Psoas muscle (tissue), 8 donors: Measurements from ENCODE around the gene ZNF469. TPM values are rescaled to one million over a fixed set of nuclear protein-coding genes. Genes with fewer than 3 reads are reported as not detected.

Source experiments
- ATAC-seq, 4 donors: fragments of 200-7000 bp; cut with Tn5 transposase; one replicate each; pipeline ENCODE4 v1.9.1; 2020; ENCODE audit warnings: moderate library complexity in 3 of 4, mild to moderate bottlenecking in 2 of 4
- DNase-seq, 2 donors: peaks; one replicate each; pipeline ENCODE4 v3.0.0-alpha.2; 2020
- H3K27ac ChIP-seq: fragments of 200-600 bp; one replicate; pipeline ENCODE4 v1.8.0; 2022
- H3K27me3 ChIP-seq, 3 donors: fragments of 200-600 bp in 1 of 3; one replicate each; pipeline versions ENCODE4 v1.6.1 to v1.8.0; 2013 to 2022; ENCODE audit warnings: low read length in 2 of 3, mild to moderate bottlenecking in 2 of 3, moderate library complexity in 1 of 3; ENCODE audit not compliant: insufficient read depth in 3 of 3
- H3K36me3 ChIP-seq, 2 donors: fragments of 200-600 bp in 1 of 2; one replicate each; pipeline versions ENCODE4 v1.6.1 to v1.8.0; 2013 to 2022; ENCODE audit warnings: low read depth in 1 of 2, mild to moderate bottlenecking in 1 of 2, moderate library complexity in 1 of 2; ENCODE audit not compliant: insufficient read depth in 1 of 2
- H3K4me1 ChIP-seq: fragments of 200-600 bp; one replicate; pipeline ENCODE4 v1.8.0; 2022
- H3K4me3 ChIP-seq: fragments of 200-600 bp; one replicate; pipeline ENCODE4 v1.8.0; 2022; ENCODE audit warnings: mild to moderate bottlenecking
- H3K9me3 ChIP-seq: fragments of 200-600 bp; one replicate; pipeline ENCODE4 v1.8.0; 2022
- WGBS, 3 donors: extraction: QIAGEN DNeasy Blood & Tissue Kit; methylation state at CpG; one replicate each; pipeline versions ENCODE4 v1.1.6 to v1.1.7; 2013; 5-methylcytosine and 5-hydroxymethylcytosine counted together
- intact Hi-C, 2 donors: fragments of 100-400 bp; cut with DNase I; formaldehyde crosslinking; loops; one replicate each; pipeline versions ENCODE4 v1.11.0 to v1.14.2; 2022
- polyA plus RNA-seq, 3 donors: library from polyadenylated mRNA; stranded (reverse); fragments of 200-250 nt; gene quantifications; one replicate each; pipeline ENCODE4 v1.2.3, GENCODE V29; 2013
- total RNA-seq, 4 donors: library from RNA; stranded (reverse); fragmentation: NEBNext Ultra II Directional in 2 of 4; extraction: Animal tissue kit (Norgen Biotek cat#: 25700) in 2 of 4; gene quantifications; one replicate each; pipeline versions ENCODE4 v1.2.1 to v1.2.4, GENCODE V29; 2021 to 2023
- TF ChIP-seq, protein P1 (sequence below): fragments of 200-600 bp; IDR thresholded peaks from one replicate; pipeline ENCODE4 v1.8.0; 2022; ENCODE audit warnings: antibody characterized with exemption
- donor health status: healthy with polysubstance abuse.
- donor health status: DM: no; HTN: no; CAD: no; lungs with moderate emphysema.
- donor health status: Bipolar disorder and iron deficiency.
- donor health status: healthy.
- donor health status: DM: yes; HTN: yes; CAD: no.
- donor health status: DM: no; HTN: no; CAD: no.
- donor health status: DM: no; HTN: no; CAD: no.
- donor health status: DM: yes; HTN: yes; CAD: no.

Gene ZNF469
- total and polyA plus RNA-seq, 7 donors = 0.08 to 1.7 (median 0.30) TPM

DNA sequence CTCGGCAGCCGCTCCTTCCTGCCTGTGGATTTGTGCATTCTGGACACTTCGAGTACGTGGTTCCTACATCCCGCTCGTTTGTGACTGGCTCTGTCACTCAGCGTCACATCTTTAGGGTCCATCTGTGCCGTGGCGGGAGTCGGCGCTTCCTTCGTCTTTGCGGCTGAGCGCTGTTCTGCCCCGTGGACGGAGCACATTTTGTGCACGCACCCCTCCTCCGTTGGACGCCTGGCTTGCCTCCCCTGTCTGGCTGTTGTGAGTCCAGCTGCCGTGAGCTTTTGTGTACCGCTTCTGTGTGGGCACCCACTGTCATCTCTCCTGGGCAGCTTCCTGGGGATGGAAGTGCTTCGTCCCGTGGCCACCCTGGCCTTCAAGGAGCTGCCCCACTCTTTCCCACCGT lies 6.4 kb downstream of the ZNF469 start:
- Histone ChIP-seq H3K36me3 (no peaks in the 10 kb centered on the region), H3K27ac (no peak overlapping the region), H3K9me3 (no peaks in the 10 kb centered on the region), H3K4me1 (peaks cover 36% of the 10 kb centered on the region), H3K27me3 (no peaks in the 10 kb centered on the region), H3K4me3 (no peak overlapping the region)
- intact Hi-C loops = no loop called here
- ATAC-seq (no peak), DNase-seq (no peak)
- TF ChIP-seq, protein P1, sequence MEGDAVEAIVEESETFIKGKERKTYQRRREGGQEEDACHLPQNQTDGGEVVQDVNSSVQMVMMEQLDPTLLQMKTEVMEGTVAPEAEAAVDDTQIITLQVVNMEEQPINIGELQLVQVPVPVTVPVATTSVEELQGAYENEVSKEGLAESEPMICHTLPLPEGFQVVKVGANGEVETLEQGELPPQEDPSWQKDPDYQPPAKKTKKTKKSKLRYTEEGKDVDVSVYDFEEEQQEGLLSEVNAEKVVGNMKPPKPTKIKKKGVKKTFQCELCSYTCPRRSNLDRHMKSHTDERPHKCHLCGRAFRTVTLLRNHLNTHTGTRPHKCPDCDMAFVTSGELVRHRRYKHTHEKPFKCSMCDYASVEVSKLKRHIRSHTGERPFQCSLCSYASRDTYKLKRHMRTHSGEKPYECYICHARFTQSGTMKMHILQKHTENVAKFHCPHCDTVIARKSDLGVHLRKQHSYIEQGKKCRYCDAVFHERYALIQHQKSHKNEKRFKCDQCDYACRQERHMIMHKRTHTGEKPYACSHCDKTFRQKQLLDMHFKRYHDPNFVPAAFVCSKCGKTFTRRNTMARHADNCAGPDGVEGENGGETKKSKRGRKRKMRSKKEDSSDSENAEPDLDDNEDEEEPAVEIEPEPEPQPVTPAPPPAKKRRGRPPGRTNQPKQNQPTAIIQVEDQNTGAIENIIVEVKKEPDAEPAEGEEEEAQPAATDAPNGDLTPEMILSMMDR = no peak
- WGBS, 3 donors = 90 to 91% (median 90%) methylated on average over 24 of the region's 24 CpGs

DNA sequence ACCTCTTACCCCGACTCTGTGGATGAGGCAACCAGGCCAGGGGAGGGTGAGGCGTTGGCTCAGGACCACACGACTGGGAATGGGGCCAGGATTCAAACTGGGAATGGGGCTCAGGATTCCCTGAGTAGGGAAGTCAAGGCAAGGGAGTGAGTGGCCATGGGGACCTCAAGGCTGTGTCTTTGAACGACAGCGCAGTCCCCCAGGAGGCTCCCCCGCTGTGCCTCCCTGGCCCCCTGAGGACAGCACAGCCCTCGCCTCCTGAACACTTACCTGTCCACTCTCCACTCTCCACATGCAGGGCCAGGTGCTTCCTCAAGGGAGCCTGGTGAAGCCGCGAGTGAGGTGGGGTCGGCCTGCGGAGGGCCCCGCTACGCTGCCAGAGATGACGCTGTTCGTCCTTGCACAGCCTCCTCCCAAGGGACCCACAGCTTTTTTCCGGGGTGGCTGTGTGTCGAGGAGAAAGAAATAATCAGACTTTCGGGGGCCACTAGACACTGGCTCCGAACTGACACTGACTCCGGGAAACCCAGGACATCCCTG lies 6.9 kb downstream of the ZNF469 start:
- no peaks in the 10 kb centered on the region for H3K36me3 ChIP-seq
- no peak for ATAC-seq
- TF ChIP-seq, protein P1 = no peak
- no peak overlapping the region for H3K4me3 ChIP-seq
- no peaks in the 10 kb centered on the region for H3K27me3 ChIP-seq
- no peak overlapping the region for H3K27ac ChIP-seq
- H3K4me1 ChIP-seq = peaks cover 36% of the 10 kb centered on the region
- 61 to 84% (median 81%) methylated on average over 18 to 20 of the region's 20 CpGs for WGBS, 3 donors
- intact Hi-C loops = no loop called here
- H3K9me3 ChIP-seq = no peaks in the 10 kb centered on the region
- DNase-seq = no peak

DNA sequence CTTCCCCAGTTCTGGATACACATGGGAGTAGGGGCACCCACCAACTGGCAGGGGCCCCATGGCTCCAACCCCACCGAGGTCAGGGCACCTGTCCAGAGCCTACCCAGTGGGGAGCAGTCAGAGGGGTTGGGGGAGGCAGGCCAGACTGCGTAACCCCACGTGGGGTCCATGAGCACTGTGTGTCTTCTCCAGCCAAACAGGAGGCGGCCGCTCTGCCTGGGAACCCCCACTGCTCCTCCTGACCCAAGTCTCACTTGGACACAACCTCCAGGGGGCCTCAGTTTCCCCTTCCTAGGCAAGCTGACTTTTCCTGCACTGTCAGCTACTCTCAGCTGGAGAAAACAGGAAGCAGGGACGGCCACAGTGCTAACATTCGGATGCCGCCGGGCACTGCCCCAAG lies 7.5 kb downstream of the ZNF469 start:
- no peaks in the 10 kb centered on the region for H3K27me3 ChIP-seq
- ATAC-seq (no peak), DNase-seq (no peak)
- 71 to 82% (median 72%) methylated on average over 8 to 9 of the region's 9 CpGs for WGBS, 3 donors
- no peaks in the 10 kb centered on the region for H3K9me3 ChIP-seq
- H3K4me1 ChIP-seq = peaks cover 36% of the 10 kb centered on the region
- no peaks in the 10 kb centered on the region for H3K36me3 ChIP-seq
- H3K4me3 ChIP-seq = no peak overlapping the region
- H3K27ac ChIP-seq = no peak overlapping the region
- TF ChIP-seq, protein P1 = no peak
- intact Hi-C loops = no loop called here

DNA sequence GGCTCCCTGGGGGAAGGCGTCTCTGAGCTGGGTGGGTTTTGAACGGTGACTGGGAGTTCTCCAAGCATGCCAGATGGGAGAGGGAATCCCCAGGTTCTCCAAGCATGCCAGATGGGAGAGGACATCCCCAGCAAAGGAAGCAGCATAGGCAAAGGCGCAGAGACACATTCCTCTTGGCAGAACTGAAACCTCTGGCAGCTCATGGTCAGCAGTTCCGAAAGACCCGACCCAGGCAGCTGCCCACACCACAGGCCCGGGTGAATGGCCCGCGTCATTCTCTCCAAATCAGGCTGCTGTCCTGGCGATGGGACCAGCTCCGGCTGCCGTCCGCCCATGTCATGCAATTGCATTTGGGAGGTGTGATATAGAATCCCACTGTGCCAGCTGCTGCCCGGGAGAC lies 8.0 kb downstream of the ZNF469 start:
- no peak for DNase-seq

More for the DNA sequence above, 8.0 kb downstream of the ZNF469 start:
- TF ChIP-seq, protein P1 = no peak
- no peak overlapping the region for H3K4me3 ChIP-seq
- H3K4me1 ChIP-seq = peaks cover 36% of the 10 kb centered on the region
- H3K27ac ChIP-seq = peak overlapping the region; percentile 51
- H3K27me3 ChIP-seq = no peaks in the 10 kb centered on the region
- H3K9me3 ChIP-seq = no peaks in the 10 kb centered on the region
- 25 to 29% (median 25%) methylated on average over 13 of the region's 13 CpGs for WGBS, 3 donors
- ATAC-seq = peak in 2 of 4 donors; percentile 27 to 39
- intact Hi-C loops = no loop called here
- no peaks in the 10 kb centered on the region for H3K36me3 ChIP-seq
